HG02852 (cell line): Measurements from ENCODE around the gene CHRM4.

Experiments
- ATAC-seq: cut with Tn5 transposase; IDR thresholded peaks from one replicate; pipeline ENCODE4 v1.9.1; 2021; ENCODE audit warnings: mild to moderate bottlenecking, moderate library complexity; ENCODE audit not compliant: unreplicated experiment

The CHRM4 gene

DNA sequence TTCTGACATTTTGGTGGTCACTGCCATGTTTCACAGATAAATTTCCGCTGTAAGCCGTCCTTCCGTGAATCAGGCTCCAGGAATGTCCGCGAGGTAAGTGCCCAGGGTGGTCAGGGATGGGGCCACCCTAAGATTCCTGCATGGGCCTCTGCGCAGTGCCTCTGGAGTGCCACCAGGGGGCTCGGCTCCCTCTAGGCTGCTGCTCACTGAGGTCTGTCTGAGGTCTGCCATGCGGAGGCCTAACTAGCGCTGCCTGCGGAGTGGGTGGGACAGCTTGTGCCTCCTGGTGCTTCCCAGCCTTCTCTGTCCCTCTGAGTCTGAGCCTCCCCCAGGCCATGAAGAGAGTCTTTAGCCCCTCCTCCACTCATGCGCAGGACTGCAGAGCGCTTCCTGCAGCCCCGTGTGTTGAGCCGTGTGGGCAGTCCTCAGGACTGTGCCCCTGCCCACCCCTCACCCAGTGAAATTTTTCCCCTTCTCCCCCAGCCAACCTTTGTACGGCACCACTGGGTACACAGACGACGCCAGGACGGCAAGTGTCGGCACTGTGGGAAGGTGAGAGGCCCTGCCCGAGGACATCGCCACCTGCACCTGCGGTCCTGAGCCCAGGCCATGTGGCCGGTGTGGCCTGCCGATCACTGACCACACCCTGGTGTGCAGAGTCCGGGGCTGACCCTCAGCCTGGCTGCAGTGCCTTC lies 22.0 kb downstream of the CHRM4 start:
- ATAC-seq = peak; percentile 62

DNA sequence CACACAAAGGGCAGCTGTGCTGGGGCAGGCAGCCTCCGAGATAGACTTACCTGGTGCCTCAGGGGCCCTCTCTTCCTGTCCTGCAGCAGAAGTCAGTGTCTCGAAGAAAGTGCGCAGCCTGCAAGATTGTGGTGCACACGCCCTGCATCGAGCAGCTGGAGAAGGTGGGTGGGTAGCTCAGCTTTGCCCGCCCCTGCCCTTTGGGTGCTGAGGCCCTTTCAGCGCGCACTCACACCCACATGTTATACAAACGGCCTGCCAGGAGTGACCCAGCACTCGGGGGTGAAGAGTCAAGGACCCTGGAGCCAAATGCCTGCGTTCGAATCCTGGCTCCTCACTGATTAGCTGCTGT lies 23.7 kb downstream of the CHRM4 start:
- ATAC-seq = no peak

DNA sequence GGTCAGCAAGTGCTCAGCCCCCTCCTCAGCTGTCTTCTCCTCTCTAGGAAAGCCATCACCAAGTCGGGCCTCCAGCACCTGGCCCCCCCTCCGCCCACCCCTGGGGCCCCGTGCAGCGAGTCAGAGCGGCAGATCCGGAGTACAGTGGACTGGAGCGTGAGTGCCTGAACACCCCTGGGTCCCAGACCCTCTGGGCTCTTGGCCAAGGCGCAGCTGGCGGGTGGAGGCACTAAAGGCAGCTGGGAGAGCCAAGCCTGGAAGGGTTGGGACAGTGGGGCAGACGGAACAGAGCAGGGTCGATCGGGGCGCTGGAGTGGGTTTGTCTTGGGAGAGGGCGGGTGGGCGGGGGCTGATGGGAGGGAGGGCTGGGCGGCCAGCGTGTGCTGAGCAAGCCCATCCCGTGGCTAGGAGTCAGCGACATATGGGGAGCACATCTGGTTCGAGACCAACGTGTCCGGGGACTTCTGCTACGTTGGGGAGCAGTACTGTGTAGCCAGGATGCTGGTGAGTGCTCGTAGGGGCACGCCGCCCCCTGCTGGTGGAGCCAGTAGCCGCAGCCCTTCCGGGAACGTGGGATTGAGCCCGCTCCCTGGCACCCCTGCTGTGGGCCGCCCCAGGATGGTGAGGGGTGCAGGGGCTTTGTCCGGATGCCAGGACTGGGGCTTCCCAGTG lies 24.2 kb downstream of the CHRM4 start:
- ATAC-seq = peak; percentile 71

DNA sequence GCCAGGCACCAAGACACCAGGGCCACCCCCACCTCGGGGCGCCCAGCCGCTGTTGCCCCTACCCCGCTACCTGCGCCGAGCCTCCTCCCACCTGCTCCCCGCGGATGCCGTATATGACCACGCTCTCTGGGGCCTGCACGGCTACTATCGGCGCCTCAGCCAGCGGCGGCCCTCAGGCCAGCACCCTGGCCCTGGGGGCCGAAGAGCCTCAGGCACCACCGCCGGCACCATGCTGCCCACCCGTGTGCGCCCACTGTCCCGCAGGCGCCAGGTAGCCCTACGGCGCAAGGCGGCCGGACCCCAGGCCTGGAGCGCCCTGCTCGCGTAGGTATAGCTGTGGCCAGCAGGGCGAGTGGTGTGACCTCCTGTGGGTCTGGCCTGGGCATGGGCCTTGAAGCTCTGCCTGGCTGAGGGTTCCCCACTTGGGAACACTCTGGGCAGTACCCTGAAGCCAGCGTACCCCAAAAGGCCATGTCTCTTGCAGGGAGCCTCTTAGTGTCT lies 24.9 kb downstream of the CHRM4 start:
- no peak for ATAC-seq

DNA sequence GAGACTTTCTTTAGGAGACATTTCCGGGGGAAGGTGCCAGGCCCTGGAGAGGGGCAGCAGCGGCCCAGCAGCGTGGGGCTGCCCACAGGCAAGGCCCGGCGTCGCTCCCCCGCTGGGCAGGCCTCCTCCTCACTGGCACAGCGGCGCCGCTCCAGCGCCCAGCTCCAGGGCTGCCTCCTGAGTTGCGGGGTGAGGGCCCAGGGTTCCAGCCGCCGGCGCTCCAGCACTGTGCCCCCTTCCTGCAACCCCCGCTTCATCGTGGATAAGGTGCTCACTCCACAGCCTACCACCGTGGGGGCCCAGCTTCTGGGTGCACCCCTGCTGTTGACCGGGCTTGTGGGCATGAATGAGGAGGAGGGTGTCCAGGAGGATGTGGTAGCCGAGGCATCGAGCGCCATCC lies 25.3 kb downstream of the CHRM4 start:
- ATAC-seq = no peak

DNA sequence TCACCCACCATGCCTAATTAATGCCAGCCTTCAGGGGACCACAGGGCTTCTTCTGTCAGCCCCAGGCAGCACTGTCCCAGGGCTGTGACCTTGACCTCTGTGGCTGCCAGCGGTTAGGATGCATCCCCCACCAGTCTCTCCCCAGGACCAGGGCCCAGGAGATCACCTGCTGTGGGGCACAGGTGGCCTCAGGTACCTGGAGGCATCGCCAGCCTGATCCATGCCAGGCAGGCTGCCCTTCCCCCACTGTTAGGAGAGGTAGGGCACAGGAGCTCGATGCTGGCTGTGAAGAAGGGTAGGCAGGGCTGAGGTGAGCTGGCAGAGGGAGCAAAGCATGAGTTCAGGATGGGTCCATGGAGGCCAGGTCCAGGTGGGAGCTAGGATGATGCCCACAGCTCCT lies 26.8 kb downstream of the CHRM4 start:
- ATAC-seq = no peak

DNA sequence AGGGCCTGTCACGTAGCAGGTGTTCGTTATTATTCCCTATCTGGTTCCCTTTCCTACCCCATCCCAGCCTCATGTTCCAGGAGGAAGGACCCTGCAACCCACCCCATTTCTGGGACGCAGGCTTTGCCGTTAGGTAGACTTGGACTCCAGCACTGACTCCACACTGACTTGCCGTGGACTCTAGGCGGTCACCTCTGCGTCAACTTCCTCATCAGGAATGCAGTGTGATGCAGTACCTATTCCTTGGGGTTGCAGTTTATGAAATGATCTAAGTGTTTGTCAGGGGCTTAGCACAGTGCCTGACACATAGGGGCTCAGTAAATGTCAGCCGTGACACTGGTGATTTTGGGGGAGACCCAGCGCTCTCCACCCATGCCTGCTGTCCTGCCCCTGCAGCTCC lies 27.5 kb downstream of the CHRM4 start:
- ATAC-seq = no peak

DNA sequence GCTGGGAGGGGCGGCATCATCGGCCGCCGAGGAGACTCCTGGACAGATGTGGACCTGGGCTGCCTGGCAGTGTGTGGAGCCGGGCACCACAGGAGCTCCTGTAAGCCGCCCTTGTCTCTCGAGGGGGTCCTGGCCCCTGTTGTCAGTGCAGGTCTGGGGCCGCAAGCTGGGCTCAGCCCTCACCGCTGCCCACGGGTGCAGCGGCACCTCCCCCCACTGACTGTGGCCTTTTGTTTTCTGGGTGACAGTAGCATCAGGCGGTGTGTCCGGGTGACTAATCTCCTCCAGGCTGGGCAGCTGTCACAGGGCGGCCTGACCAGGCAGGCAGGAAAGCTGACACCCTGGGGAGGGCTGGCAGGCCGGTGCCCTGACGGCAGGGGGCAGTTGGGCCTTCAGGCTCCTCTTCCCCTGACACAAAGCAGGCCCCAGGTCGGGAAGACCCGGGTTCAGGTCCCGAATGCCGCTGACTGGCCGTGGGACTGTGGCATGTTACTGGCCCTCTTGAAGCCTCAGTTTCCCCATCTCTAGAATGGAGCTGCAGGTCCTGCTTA lies 28.0 kb downstream of the CHRM4 start:
- ATAC-seq = no peak

DNA sequence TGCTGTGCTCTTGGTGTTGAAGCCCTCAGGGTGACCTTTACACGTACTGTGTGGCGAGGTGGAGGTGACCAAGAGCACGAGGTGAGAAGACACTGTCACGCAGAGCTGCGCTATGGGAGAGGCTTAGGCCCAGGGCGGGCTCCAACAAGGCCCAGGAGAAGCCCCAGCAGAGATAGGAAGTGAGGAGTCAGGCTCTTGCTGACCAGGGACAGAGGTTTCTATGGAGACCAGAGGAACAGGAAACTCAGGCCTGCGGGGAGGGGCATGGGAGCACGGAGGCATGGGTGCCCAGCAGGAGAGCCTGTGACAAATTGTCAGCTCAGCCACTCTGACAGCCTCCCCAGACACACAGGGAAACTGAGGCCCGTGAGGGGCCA lies 28.6 kb downstream of the CHRM4 start:
- no peak for ATAC-seq

DNA sequence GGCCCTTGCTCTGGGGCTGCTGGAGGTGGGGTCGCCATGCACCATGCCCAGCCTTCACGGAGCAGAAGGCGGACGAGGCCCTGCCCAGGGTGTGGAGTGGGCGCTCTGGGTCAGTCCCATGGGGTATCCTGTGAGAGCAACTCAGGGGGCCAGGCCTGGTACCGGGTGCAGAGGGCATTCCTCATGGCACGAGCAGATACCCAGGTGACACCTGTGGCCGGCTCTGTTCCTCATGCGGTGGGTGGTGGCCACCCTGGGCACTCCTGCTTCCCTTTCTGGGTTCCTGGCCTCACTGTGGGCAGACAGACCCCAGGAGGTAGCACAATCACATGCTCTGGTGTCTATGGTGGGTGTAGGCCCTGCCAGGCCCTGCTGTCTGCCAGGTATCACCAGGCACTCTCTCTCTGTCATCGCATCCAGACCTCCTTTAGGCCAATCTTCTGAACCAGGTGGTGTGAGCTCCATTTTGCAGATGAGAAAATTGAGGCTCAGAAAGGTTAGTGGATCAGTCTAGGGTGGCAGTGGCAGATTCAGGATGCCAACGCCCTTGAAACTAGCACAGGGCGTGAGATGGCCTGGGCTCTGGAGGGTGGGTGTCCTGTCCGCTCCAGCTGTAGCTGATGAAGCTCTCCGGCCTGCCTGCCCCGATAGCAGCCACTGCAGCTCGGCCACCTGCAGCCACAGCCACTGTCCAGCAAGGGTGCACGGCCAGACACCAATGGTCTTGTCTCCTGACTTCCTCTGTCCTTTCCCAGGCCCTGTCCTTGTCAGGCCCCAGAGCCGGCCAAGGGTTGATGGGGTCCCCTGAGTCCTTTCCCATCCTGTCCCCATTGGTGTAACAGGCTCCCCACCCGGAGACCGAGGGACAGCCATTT lies 29.2 kb downstream of the CHRM4 start:
- no peak for ATAC-seq

DNA sequence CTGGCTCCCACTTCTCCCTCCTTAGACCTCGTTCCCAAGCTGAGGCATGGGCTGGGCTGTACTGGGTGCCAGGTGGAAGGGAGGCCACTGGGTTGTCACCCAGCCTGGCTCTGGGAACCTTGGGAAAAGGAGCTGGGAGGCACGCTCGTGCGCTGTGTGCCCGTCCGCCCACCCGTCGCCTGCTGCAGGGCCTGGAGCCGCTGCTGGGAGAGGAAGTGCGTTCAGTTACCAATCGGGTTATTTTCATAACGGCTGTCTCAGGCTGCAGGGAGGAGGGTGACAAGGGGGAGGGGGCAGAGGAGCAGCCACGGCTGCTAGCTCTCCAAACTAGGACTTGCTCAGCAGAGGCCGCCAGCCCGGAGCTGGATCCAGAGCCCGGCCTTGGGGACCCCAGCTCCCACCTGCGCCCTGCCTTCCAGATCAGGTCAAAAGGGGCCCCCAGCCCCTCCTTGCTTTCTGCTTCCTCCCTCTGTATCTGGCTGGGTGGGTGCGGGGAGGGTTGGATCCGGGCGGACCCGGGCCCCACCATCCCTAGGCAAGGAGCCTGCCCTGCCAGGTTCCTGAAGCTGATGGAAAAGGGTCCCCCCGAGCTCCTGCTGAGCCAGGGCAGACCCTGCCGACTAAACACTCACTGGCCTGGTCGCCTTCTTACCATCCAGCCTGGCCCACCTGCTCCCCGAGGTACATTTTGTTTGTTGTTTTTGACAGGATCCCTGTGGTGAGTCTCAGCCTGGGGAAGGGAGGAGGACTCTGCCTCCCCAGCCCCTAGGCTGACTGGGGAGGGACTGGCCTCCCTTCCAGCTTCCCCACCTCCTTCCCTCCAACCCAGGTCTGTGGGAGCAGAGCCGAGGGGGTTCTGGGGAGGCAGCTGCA lies 30.1 kb downstream of the CHRM4 start:
- peak; percentile 92 for ATAC-seq

DNA sequence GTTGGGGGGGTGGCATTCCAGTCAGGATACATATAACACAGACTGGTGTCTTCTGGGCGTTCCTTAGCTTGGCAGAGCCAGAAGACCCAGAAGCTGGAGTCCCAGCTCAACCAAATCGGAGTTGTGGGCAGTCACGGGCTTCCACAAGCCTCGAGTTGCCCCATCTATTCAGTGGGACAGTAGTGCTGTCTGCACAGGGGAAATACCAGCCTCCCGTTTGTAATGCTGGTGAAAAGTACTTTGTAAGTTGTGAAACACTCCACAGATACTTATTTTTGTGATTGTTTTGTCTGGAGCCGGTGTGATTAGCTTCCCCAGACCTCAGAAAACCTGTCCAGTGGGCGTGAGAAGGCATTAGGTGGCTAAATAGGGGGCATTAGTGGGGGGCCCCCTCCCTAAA lies 30.7 kb downstream of the CHRM4 start:
- ATAC-seq = peak; percentile 36

DNA sequence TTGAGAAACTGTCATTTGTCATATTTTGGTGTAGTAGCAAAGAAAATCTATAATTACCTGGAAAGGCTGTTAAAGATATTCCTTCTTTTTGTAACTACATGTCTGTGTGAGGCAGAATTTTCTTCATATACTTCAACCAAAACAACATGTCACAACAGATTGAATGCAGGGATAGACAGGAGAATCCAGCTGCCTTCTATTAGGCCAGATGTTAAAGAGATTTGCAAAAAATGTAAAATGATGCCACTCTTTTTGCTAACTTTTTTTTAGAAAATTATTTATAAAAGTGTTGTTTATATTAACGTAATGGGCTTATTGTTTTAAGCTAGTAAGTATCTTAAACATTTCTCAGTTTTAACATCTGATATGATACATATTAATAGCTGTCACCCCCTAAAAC lies 31.6 kb downstream of the CHRM4 start:
- ATAC-seq = no peak

DNA sequence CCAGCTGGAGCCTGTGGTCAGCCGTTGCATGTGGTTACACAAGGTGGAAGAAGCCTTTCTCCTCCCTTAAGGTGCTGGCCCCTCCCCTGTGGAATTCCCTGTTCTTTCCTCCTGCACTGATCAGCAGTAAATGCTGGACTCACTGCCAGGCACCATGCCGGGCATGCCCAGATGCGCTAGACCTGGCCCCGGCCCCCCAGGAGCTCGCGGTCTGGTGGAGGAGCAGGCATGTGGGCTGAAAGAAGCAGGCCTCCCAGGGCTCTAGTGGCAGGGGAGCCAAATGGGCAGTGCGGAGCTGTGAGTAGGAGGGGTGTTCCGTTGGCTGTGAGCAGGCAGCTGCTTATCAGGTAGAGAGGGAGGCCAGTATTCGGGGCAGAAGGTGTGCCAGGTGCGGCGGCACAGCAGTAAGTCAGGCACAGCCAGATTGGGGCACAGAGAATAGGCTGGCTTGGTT lies 34.1 kb downstream of the CHRM4 start:
- ATAC-seq = no peak

DNA sequence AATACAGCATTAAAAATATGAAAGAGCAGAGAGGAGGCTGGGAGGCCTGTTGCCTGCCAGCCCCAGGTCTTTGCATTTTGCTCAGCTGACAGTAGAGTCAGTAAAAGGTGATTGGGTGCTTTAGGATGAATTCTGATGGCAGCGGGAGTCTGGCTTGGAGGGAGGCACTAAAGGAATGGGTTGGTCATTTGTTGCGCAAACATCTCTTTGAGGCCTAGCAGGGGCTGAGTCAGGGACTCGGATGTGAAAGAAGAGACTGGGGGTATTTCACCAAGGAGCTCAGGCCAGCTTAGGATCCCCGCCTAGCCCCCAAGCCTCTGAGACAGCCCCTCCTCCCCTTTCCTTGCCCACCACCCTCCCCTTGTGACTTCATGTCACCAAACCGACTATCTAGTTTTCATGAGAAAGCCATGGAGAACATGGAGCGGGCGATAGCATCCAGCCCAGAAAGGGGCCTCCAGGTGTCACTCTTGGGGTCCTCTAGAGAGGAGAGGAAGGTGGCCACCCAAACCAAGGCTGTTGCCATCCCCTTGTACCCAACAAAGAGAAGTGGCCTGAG lies 34.6 kb downstream of the CHRM4 start:
- no peak for ATAC-seq

DNA sequence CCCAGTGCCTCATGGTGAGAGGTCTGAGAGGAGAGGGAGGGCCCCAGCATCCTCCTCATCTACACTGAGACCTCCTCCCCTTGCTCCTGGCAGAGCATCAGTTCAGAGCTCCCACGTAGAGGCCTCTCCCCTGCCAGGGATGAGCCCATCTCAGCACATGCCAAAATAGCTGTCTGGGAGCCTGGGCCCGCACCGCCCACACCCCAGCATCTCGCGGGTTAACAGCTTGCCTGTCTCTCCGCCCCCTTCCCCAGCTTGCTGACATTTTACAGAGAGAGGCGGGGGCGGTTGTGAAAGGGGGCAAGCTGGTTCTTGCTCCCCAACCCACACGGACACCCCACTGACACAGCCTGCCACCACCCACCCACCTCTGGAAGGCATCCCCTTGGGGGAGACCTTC lies 37.9 kb downstream of the CHRM4 start:
- ATAC-seq = no peak

DNA sequence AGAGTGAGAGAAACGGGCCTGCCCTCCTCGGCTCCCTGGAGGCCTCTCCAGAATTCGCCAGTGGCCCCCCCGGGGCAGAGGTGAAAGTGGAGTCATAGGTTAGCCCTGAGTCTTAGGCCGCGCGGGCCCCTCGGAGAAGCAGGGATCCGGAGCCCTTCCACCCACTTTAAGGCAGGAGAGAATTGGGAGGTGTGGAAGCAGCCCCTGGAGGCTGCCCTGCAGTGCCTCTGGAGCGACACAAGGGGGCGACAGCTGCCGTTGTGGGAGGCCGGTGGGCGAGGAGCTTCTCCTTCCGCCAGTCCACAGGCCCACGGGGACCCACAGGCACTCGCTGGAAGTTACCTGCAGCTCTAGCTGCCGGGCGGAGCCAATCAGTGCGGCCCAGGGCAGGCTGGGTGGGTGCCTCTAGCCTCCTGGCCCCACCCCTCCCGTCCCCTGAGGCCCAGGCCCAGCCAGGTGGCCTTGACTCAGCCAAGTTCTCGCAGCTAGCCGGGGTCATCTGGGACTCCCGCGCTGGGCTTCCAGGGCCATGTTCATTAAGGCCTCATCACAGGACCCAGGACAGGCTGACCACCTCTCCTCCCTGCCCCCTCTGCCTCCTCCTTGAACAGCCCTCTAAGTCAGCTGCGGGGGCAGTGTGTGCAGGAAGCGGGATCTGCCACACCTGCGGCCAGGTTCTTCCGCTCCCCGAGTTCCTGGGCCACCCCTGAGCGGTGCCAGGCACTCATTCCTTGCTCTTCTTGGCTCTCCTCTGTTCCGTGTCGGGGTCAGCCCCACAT lies 39.3 kb downstream of the CHRM4 start:
- no peak for ATAC-seq

DNA sequence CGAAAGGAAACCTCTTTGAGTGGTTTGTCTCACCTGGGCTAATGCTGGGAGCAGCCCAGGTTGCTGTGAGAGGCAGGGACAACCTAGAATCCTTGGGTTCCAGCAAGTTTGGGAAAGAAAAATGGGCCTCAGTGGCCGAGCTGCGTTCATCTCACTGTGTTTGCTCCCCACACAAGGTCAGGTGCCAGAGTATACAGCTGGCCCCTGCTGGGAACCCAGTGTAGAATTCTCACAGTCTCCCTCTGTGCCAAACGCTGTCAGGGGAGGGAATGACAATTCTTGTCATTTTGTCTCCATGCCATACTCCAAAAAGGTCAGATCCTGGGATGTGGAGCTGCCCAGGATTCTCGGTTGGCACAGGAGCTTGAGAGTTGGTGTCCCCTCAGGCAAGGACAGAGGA lies 40.0 kb downstream of the CHRM4 start:
- no peak for ATAC-seq

DNA sequence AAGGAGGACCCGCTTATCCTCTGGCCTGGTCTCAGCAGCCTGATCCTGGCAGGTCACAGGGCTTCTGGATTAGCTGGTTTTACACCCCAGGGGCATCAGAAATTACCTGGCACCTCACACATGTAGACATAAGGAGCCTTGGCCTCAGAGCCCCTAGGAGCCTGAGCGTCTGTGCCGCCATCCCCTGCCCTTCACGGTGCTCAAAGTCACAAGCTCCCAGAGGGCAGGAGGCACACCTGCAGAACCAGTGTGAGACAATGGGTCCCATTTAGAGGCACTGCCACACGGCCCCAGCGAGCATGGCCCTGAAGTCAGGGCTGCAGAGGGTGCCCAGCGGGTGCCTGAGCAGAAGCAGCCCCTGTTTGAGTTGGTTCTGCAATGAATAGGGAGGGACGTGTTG lies 40.4 kb downstream of the CHRM4 start:
- ATAC-seq = no peak
